A204.1 (cell line): Measurements from ENCODE around the gene APOBEC3F.
"Not testable (repeated sequence)": the region's sequence is repeated elsewhere in the genome, so short reads cannot be mapped to it uniquely, and the experiment has no call there.

Experiments used
- FAIRE-seq: peaks from 2 replicates; lab custom pipeline; 2012; peaks lifted over from hg19 to GRCh38; lab: Jason Lieb, UNC

Gene APOBEC3F

GRCh38 chr22:39040538-39041296 lies at the start of gene APOBEC3F:
Gene APOBEC3F, plus strand, starts transcription at chr22:39040864. Its CDS starts 97 bp downstream, at chr22:39040961.
- FAIRE-seq: peak; percentile 79

DNA sequence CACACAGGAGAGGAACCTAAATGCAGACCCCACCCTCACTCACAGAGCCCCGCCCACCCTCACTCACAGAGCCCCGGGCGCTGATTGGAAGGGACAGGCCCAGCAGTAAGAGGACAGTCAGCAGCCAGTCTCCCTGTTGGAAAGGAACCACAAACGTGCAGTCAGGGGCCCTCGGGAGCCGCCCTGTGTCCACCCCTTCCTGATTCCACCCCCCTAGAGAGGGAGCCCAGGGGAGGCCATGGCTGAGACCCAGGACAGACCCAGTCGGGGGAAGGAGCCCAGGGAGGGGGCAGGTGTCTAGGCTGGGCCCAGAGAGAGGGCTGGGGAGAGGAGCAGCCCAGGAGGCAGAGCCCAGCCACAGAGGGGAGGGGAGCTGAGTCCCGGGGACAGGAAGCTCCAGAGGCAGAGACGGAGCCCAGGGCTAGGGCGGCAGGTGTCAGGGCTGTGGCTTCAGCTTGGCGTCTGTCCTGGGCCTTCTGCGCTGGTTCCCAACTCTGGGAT lies 47.7 kb upstream of the APOBEC3F start:
- FAIRE-seq: not testable (repeated sequence)

GRCh38 chr22:38996105-38996504 lies 44.6 kb upstream of the APOBEC3F start:
- no peak for FAIRE-seq

GRCh38 chr22:38997518-38997917 lies 43.1 kb upstream of the APOBEC3F start:
- FAIRE-seq: no peak

DNA sequence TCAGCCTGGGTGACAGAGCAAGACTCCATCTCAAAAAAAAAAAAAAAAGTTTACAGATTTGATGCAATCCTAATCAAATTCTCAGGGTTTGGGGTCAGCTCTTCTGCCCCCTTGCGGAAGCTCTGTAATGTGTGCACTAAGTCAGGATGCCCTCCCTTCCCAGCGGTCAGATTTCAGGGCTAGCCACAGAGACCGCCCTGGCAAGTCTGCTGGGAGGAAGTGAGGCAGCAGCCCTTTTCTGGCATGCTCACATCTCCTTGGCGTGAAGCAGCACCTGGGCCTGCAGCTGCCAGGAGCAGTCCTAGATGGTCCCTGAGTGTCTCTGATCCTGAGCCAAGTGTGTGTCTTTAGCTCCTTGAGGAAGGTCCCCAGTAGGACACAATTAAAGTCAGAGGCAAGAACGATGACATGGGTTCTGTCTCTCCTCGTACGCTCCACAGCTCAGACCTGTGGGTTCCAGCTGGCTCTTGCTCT lies 37.5 kb upstream of the APOBEC3F start:
- FAIRE-seq: peak; percentile 97

DNA sequence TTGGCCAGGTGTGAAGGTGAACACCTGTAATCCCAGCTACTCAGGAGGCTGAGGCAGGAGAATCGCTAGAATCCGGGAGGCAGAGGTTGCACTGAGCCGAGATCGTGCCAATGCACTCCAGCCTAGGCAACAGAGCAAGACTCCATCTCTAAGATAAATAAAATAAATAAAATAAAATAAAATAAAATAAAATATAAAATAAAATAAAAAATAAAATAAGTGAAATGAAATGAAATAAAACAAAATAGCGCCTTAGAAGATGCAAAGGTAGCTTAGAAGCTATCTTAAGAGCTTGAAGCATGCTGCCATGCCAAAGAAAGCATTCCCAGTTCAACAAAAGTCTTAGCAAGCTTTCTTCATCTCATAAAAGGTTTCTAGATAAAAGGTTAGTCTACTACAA lies 33.5 kb upstream of the APOBEC3F start:
- FAIRE-seq: no peak

DNA sequence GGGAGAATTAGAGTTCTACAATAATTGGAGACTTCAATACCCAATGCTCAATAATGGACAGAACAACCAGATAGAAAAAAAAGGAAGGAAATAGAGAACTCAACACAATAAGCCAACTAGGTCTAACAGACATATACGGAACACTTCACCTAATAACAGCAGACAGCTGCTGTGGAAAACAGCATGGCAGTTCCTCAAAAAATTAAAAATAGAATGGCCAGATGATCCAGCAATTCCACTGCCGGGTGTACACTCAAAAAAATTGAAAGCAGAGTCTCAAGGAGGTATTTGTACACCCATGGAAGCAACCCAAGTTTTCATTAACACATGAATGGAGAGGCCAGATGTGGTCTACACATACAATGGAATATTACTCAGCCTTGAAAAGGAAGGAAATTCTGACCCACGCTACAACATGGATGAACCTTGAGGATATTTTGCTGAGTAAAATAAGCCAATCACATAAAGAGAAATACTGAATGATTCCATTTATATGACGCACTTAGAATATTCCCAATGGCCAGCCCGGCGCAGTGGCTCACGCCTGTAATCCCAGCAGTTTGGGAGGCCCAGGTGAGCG lies 32.3 kb upstream of the APOBEC3F start:
- FAIRE-seq: not testable (repeated sequence)

GRCh38 chr22:39010946-39011345 lies 29.7 kb upstream of the APOBEC3F start:
- FAIRE-seq: no peak

DNA sequence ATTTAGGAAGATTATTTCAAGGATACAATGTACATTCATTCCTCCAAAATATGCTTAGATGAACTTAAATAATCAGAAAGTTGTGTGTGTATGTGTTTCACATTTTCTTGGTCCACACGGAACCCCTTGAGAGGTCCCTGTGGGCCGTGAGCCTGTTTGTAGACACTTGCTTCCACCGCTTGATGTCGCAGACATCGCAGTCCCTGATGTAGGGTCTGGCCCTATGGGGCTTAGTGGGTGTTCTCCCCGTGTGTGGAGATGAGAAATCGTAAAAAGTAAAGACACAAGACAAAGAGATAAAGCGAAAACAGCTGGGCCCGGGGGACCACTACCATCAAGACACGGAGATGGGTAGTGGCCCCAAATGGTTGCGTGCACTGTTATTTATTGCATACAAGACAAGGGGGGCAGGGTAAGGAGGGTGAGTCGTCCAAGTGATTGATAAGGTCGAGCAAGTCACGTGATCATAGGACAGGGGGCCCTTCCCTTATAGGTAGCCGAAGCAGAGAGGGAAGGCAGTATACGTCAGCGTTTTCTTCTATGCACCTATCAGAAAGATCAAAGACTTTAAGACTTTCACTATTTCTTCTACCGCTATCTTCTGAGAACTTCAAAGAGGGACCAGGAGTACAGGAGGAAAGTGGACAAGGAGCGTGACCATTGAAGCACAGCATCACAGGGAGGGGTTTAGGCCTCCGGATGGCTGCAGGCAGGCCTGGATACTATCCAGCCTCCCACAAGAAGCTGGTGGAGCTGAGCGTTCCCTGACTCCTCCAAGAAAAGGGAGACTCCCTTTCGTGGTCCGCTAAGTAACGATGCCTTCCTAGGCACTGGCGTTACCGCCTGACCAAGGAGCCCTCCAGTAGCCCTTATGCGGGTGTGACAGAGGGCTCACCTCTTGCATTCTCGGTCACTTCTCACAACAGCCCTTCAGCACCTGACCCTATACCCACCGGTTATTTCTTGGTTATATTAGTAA lies 27.8 kb upstream of the APOBEC3F start:
- no peak for FAIRE-seq

- FAIRE-seq: peak; percentile 78
Measured at GRCh38 chr22:39013561-39013941, 27.1 kb upstream of the APOBEC3F start.

DNA sequence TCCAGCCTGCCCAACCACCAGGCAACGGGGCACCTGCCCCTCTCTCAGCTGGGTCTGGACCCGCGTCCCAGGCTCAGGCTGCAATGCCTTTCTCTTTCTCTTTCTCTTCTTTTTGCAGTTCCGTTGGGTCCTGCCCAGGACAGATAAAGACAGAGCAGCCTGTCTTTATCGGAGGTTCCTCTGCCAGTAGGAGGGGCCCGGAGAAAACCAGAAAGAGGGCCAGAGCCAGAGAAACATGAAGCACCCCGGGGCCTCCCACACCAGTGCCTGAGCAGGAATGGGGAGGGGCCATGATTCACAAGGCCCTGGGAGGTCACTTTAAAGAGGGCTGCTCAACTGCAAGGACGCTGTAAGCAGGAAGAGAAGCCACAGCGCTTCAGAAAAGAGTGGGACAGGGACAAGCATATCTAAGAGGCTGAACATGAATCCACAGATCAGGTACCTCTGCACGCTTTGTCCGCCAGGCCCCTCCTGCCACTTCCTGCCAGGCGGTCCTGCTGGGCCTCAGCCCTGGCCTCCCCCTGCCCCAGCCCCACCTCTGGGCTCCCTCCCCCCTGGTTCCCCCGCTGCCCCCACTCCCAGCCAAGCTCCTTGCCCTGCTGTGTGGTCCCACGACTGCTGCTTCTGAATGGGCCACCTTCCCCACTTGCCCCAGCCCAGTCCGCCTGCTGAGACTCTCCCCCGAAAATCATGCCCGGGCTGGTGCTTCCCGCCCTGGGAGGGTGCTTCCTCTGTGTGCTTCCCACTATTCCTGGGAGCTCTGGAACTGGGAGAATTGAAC lies 26.5 kb upstream of the APOBEC3F start, which contains the start of gene APOBEC3C:
TSS of gene APOBEC3C (plus strand) at position 316 of the 781 bp plus-strand sequence. CDS start at position 422, 106 bp downstream.
- FAIRE-seq: peak; percentile 99

DNA sequence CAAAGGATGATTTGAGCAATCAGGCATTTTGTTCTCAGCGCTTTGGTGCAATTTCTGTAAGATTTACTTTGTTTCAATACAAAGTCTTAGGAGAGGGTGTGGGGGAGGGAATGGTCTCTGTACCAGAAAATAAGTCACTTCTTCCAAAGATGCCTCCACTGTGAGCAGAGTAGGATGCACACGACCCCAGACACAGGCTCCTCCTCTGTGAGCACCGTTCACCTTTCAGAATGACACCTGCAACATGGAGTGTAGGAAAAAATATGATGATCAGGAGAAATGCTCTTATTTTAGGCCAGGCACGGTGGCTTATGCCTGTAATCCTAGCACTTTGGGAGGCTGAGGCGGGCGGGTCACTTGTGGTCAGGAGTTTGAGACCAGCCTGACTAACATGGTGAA lies 25.9 kb upstream of the APOBEC3F start:
- not testable (repeated sequence) for FAIRE-seq

DNA sequence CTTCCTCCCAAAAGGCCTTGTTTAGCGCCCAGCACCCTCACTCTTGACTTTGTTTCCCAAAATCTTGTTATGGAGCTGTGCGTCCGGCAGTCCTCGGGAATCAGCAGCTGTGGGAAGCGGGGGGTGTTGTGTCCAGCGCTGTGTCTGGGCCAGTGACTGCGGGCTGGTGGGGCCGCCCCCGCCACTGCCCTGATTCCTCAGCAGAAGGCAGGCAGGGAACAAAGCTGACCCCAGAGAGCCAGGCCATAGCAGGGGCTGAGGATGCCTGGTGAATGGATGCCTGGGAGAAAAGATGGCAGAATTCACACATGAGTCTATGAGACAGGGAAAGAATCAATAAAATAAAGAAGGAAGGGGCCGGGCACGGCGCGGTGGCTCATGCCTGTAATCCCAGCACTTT lies 24.1 kb upstream of the APOBEC3F start:
- FAIRE-seq: no peak

GRCh38 chr22:39017596-39018365 lies 22.9 kb upstream of the APOBEC3F start:
- no peak for FAIRE-seq

DNA sequence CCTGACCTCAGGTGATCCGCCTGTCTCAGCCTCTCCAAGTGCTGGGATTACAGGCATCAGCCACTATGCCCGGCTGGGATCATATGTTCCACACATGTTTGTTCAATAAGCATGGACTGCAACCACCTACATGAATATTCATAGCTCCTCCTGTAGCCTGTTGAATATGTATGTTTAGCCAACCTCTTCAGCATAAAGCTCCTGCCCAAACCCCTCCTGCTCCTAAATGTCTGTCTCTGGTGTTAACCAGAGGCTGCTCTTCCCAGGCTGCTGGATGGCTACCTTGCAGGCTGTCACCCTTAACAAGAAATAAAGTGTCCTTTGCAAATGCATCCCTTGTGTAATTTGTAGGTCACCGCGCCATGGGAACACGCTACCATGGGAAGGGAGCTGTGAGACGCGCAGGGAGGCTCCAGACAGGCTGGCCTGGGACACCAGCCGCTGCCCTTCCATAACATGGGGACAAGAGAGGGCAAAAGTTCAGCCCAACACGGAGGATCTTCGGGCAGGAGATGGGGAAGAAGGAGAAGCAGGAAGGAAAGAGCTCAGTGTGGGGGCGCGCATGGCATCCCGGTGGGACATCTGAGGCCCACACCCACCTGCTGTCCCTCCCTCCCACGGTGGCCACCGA lies 20.5 kb upstream of the APOBEC3F start:
- FAIRE-seq: not testable (repeated sequence)

DNA sequence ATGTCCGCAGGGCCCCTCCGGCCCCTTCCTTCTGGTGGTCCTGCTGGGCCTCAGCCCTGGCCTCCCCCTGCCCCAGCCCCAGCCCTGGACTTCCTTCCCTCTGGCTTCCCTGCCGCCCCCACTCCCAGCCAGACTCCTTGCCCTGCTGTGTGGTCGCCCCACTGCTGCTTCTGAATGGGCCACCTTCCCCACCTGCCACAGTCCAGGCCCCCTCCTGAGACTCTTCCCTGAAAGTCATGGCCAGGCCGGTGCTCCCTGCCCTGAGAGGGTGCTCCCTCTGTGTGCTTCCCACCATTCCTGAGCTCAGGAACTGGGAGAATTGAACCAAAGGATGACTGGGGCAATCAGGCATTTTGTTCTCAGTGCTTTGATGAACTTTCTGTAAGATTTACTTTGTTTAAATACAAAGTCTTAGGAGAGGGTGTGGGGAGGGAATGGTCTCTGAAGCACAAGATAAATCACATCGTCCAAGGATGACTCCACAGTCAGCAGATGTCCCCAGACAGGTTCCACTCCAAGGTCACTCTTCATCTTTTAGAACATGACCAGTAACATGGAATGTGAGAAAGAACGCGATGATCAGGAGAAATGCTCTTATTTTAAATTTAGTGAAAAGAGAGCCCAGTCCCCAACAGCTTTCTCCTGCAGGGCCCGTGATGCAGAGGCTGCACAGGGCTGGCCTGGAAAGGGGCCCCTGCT lies 19.0 kb upstream of the APOBEC3F start:
- no peak for FAIRE-seq

DNA sequence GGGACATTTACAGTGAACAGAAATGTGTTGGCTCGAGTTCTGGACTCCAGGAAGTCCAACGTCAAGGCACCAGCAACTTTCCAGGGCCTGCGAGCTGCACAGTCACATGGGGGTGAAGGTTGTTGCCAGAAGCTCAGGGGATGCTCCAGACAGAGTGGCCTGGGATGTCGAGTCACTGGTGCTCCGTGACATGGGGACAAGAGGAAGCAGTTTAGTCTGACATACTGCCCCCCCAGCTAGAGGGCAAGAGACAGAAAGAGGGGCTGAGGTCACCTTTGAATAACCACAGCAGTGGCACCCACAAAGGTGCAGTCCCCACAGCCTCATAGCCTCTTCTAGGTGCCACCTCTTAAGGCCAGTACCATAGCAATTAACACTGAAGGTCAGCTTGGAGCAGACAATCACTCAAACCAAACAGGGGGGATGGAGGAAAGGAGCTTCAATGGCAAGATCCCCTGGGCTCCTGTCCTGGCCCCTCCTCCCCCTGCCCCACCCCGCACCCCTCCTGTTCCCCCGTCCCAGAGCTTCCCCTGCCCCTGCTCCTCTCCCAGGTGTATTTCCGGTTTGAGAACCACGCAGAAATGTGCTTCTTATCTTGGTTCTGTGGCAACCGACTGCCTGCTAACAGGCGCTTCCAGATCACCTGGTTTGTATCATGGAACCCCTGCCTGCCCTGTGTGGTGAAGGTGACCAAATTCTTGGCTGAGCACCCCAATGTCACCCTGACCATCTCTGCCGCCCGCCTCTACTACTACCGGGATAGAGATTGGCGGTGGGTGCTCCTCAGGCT lies 15.9 kb upstream of the APOBEC3F start:
- FAIRE-seq: no peak

GRCh38 chr22:39026509-39027150 lies 14.0 kb upstream of the APOBEC3F start:
- FAIRE-seq: no peak
